IPS-18c (cell line): Measurements from ENCODE around the gene PHPT1.

Source experiments
- H3K4me3 ChIP-seq: 2 replicates; pipeline ENCODE4 v1.7.0; 2013; ENCODE audit warnings: low read depth, mild to moderate bottlenecking, low read length, moderate library complexity; ENCODE audit not compliant: insufficient read depth
- H3K9me3 ChIP-seq: one replicate; pipeline ENCODE4 v1.6.1; 2013; ENCODE audit warnings: mild to moderate bottlenecking, low read length, moderate library complexity; ENCODE audit not compliant: control insufficient read depth, insufficient read depth

Gene PHPT1

GRCh38 chr9:136854113-136854841, 5.1 kb downstream of the PHPT1 start:
- H3K9me3 ChIP-seq, result no peaks in the 10 kb centered on the region
- H3K4me3 ChIP-seq, result no peak overlapping the region

DNA sequence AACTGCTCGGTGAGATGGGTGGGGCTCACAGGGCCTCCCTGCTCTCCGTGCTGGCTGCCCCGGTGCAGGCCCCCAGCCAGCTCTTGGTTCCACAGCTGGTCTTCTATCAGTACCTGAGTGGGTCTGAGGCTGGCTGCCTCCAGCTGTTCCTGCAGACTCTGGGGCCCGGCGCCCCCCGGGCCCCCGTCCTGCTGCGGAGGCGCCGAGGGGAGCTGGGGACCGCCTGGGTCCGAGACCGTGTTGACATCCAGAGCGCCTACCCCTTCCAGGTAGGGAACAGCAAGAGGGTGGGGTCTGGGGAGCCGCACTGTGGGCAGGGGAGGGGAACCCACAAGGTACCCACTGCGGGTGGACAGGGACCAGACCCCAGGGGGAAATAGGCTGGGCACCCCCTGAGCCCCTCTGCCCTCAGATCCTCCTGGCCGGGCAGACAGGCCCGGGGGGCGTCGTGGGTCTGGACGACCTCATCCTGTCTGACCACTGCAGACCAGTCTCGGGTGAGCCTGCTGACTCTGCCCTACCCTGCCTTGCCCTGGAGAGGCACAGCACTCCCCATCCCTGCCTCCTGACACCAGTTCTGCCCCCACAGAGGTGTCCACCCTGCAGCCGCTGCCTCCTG, 5.7 kb downstream of the PHPT1 start:
- Histone ChIP-seq H3K4me3 (no peak overlapping the region), H3K9me3 (no peaks in the 10 kb centered on the region)

GRCh38 chr9:136855461-136856078, 6.4 kb downstream of the PHPT1 start:
- H3K9me3 ChIP-seq, result no peaks in the 10 kb centered on the region
- H3K4me3 ChIP-seq, result no peak overlapping the region

GRCh38 chr9:136856079-136856476, 6.9 kb downstream of the PHPT1 start:
- Histone ChIP-seq H3K4me3 (no peak overlapping the region), H3K9me3 (no peaks in the 10 kb centered on the region)

DNA sequence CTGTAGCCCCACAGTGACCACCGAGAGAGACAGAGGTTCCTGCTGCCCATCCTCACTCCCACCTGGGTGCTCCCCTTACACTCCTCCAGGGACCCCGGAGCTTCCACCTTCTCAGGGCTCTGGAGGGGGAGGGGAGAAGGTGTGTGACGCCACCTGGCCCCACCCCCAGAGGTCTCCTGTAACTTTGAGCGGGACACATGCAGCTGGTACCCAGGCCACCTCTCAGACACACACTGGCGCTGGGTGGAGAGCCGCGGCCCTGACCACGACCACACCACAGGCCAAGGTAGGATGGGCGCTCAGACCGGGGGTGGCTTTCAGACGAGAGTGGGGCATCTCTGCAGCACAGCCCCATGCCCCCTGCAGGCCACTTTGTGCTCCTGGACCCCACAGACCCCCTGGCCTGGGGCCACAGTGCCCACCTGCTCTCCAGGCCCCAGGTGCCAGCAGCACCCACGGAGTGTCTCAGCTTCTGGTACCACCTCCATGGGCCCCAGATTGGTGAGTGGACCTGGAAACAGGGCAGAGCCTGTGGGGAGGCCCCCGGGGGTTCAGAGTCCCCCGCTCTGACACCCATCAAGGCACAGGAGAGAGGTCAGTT, 7.4 kb downstream of the PHPT1 start:
- Histone ChIP-seq H3K9me3 (no peaks in the 10 kb centered on the region), H3K4me3 (no peak overlapping the region)

GRCh38 chr9:136857166-136857565, 8.0 kb downstream of the PHPT1 start:
- H3K4me3 ChIP-seq, result no peak overlapping the region
- no peaks in the 10 kb centered on the region for H3K9me3 ChIP-seq

DNA sequence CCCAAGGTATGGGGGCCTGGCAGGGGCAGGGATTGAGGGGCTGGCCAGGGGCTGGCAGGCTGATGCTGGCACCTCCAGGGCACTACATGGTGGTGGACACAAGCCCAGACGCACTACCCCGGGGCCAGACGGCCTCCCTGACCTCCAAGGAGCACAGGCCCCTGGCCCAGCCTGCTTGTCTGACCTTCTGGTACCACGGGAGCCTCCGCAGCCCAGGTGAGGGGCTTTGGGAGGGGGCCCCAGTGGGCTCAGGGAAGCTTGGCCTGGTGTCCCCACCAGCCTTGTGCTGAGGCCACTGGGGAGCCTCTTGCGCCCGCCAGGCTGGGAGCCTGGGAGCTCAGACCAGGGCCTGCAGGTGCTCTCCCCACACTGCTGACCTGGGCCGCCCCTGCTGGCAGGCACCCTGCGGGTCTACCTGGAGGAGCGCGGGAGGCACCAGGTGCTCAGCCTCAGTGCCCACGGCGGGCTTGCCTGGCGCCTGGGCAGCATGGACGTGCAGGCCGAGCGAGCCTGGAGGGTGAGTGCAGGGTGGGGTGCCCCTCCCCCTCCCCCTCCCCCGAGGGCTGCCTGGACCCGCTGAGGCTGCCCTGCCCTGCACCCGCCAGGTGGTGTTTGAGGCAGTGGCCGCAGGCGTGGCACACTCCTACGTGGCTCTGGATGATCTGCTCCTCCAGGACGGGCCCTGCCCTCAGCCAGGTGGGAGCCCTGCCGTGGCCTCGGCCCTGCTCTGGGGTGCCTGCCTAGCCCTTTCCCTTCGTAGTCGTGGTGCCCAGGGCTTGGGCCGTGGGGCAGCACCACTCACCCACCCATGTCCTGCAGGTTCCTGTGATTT, 8.6 kb downstream of the PHPT1 start:
- no peaks in the 10 kb centered on the region for H3K9me3 ChIP-seq
- H3K4me3 ChIP-seq, result no peak overlapping the region

DNA sequence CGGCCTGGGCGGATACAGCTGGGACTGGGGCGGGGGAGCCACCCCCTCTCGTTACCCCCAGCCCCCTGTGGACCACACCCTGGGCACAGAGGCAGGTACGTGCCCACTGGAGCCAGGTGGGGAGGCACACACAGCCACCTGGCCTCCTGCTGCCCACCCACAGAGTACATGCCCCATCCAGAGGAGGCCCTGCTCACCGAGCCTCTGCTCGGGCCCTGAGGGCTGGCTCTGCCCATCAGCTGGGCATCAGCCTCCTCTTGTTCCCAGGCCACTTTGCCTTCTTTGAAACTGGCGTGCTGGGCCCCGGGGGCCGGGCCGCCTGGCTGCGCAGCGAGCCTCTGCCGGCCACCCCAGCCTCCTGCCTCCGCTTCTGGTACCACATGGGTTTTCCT, 9.2 kb downstream of the PHPT1 start:
- Histone ChIP-seq H3K4me3 (no peak overlapping the region), H3K9me3 (no peaks in the 10 kb centered on the region)

DNA sequence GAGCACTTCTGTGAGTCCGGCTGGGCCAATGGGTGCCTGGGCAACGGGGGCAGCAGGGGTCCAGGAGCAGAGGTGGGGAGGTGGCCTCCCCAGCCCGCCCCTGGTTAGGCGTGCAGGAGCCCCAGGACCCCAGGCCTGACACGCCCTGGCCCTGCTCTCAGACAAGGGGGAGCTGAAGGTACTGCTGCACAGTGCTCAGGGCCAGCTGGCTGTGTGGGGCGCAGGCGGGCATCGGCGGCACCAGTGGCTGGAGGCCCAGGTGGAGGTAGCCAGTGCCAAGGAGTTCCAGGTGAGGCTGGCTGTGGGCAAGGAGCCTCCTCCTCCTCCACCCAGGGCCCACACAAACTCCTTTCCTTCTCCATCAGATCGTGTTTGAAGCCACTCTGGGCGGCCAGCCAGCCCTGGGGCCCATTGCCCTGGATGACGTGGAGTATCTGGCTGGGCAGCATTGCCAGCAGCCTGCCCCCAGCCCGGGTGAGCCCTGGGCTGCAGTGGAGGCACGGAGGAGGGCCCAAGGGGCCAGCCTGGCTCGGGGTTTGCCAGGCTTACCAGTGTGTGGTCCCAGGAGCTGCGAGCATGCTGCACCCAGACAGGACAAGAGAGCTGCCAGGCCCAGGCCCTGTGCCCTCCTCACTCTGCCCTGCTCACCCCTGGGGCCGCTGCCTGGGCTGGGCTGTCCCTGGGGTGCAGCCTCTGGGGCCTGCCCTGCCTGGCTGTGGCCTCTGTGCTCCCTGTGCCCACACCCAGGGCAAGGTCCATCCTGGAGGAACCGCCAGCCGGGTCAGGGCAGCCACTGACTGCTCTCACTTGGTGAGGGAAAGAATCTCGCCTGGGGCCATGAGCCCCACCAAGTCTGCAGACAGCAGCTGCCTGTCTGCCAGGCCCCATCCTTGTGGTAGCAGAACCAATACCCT, 9.9 kb downstream of the PHPT1 start:
- Histone ChIP-seq H3K9me3 (no peaks in the 10 kb centered on the region), H3K4me3 (no peak overlapping the region)

GRCh38 chr9:136860529-136860928, 11.3 kb downstream of the PHPT1 start:
- Histone ChIP-seq H3K9me3 (no peaks in the 10 kb centered on the region), H3K4me3 (no peak overlapping the region)

GRCh38 chr9:136860933-136861873, 12.0 kb downstream of the PHPT1 start:
- Histone ChIP-seq H3K4me3 (no peak overlapping the region), H3K9me3 (no peaks in the 10 kb centered on the region)

GRCh38 chr9:136861874-136862457, 12.8 kb downstream of the PHPT1 start:
- no peaks in the 10 kb centered on the region for H3K9me3 ChIP-seq
- H3K4me3 ChIP-seq, result no peak overlapping the region

DNA sequence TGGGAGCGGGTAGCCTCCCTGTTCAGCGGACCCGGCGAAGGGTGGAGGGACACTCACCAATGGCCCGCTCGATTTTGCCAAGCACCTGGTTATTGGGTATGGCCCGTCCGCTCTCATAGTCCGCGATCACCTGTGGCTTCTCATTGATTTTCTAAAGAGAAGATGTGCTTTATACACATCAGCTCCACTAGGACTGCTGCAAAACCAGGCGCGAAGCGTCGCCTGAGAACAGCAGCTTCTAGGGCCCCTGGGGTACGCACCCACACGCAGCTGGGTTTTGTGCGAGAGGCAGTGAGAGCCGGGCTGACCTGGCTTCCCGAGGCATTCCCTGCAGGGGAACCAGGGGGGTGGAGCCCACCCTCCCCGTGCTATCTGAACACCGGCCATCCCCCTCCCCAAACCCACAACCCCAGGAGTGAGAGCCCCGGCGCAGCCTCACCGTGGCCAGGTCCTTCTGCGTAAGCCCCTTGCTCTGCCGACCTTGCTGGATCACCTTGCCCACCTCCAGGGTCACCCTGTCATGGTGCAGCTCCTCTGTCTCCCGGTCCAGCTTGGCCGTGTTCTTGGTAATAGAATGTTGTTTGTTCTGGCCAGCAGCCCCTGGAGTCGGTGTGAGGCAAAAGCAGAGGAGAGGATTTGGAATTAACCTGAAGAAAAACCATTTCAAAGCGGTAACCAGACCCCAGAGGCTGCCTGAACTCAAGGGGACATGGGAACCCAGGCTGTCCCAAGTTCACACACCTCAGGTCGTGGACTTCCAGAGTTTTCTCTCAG, 13.8 kb downstream of the PHPT1 start:
- Histone ChIP-seq H3K9me3 (no peaks in the 10 kb centered on the region), H3K4me3 (no peak overlapping the region)

DNA sequence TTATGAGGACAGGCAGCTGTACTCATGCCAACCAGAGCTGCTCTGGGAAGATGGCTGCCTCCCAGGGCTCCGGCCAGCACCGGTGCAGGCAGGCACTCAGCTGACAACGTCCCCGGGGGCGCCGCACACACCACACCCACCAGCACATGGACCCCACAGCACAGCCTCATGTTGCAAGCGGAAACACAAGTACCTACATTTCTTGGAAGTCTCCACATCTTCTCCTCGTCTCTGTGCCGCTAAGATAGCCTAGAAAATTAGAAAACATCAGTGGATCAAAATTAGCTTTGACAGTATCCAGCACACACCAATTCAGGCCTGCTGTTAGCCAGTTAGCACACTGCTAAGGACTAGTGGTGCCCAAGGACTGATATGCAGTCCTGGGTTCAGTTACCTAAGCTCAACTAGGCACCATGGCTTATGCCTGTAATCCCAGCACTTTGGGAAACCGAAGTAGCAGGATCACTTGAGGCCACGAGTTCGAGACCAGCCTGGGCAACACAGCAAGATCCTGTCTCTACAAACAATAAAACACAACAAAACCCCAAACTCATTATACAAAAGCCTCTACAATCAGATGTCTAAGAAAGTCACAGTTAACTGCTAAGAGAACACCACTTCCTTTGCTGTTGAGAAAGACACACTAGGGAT, 14.5 kb downstream of the PHPT1 start:
- Histone ChIP-seq H3K9me3 (peaks cover 2% of the 10 kb centered on the region), H3K4me3 (no peak overlapping the region)
